22Rv1 (cell line): ENCODE measurements around the gene VSIG8.

ENCODE experiments used
- H3K27ac ChIP-seq: fragments of 450-650 bp; 2 replicates; pipeline ENCODE4 v1.5.1; 2017
- CTCF ChIP-seq: fragments of 450-650 bp; IDR thresholded peaks from 2 replicates; pipeline ENCODE4 v1.5.1; 2017; ENCODE audit warnings: mild to moderate bottlenecking
- ZFX ChIP-seq: fragments of 450-650 bp; IDR thresholded peaks from 2 replicates; pipeline ENCODE4 v1.6.1; 2017; ENCODE audit warnings: antibody characterized with exemption, borderline replicate concordance

Gene VSIG8

GRCh38 chr1:159898527-159898926 lies 36.1 kb upstream of the VSIG8 start:
- TF ChIP-seq ZFX (no peak), CTCF (no peak)
- H3K27ac ChIP-seq = no peak overlapping the region

GRCh38 chr1:159897962-159898361 lies 35.5 kb upstream of the VSIG8 start:
- H3K27ac ChIP-seq = no peak overlapping the region
- TF ChIP-seq CTCF (no peak), ZFX (no peak)

GRCh38 chr1:159896546-159896930 lies 34.1 kb upstream of the VSIG8 start:
- TF ChIP-seq CTCF (no peak), ZFX (no peak)

GRCh38 chr1:159895836-159896545 lies 33.5 kb upstream of the VSIG8 start:
- TF ChIP-seq CTCF = no peak
- no peak overlapping the region for H3K27ac ChIP-seq

More at GRCh38 chr1:159896546-159896930, 34.1 kb upstream of the VSIG8 start:
- H3K27ac ChIP-seq = no peak overlapping the region

GRCh38 chr1:159895286-159895685 lies 32.8 kb upstream of the VSIG8 start:
- TF ChIP-seq CTCF = no peak
- no peak for TF ChIP-seq ZFX
- no peak overlapping the region for H3K27ac ChIP-seq

GRCh38 chr1:159892944-159893343 lies 30.5 kb upstream of the VSIG8 start:
- H3K27ac ChIP-seq = no peak overlapping the region
- TF ChIP-seq ZFX (no peak), CTCF (peak; percentile 15; the same call in 1 of the 2 replicates)

- TF ChIP-seq CTCF = peak; percentile 100
- TF ChIP-seq ZFX = no peak
- H3K27ac ChIP-seq = no peak overlapping the region
Measured at GRCh38 chr1:159891275-159892157, 29.1 kb upstream of the VSIG8 start.
